SKM-1 (cell line): ENCODE measurements around the gene OR2B2.
"Not testable (repeated sequence)": the region's sequence is repeated elsewhere in the genome, so short reads cannot be mapped to it uniquely, and the experiment has no call there.

Source experiments
- DNase-seq: peaks from one replicate; lab custom pipeline; 2025; ENCODE audit not compliant: unreplicated experiment; lab: John Stamatoyannopoulos, UW

Gene OR2B2

DNA sequence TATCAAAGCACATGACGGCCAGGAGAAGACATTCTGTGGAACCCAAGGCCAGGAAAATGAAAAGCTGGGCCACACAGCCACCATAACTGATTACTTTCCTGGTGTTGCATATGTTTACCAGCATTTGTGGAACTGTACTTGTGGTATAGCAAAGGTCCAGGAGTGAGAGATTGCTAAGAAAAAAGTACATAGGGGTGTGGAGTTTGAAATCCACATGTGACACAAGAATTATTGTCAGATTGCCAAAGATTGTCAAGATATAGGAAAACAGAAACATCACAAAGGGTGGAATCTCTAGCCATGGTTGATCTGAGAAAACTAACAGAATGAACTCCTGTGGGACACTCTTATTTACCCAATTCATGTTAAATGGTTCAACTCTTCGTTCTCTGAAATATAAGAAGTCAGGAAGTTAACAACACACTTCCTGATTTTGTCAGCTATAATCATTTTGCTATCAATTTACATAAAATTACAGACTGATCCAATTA, at the start of gene OR2B2:
OR2B2 (minus strand) TSS at position 441 of the 491 bp plus-strand sequence; CDS start at position 364, 77 bp downstream.
- no peak for DNase-seq

DNA sequence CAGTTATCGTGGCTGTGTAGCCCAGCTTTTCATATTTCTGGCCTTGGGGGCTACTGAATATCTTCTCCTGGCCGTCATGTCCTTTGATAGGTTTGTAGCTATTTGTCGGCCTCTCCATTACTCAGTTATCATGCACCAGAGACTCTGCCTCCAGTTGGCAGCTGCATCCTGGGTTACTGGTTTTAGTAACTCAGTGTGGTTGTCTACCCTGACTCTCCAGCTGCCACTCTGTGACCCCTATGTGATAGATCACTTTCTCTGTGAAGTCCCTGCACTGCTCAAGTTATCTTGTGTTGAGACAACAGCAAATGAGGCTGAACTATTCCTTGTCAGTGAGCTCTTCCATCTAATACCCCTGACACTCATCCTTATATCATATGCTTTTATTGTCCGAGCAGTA, 45.3 kb upstream of the OR2B2 start:
- DNase-seq: no peak

DNA sequence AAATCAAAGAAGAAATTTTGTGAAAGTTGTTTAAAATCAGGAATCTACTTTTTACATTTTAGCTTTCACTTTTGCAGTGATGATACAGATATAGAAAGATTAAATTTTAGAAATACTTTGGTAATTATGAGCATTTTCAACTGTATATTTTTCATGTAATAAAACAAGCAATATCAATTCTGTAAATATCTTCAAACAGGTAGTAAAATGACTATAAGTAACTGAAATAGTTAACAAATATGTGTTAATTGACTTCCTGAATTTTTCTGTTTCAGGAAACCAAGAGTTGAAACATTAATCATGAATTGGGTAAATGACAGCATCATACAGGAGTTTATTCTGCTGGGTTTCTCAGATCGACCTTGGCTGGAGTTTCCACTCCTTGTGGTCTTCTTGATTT, 44.7 kb upstream of the OR2B2 start, which contains the start of gene OR2B6:
OR2B6 (plus strand) TSS at position 301 of the 400 bp plus-strand sequence; CDS start at position 301, 0 bp downstream.
- DNase-seq: no peak

DNA sequence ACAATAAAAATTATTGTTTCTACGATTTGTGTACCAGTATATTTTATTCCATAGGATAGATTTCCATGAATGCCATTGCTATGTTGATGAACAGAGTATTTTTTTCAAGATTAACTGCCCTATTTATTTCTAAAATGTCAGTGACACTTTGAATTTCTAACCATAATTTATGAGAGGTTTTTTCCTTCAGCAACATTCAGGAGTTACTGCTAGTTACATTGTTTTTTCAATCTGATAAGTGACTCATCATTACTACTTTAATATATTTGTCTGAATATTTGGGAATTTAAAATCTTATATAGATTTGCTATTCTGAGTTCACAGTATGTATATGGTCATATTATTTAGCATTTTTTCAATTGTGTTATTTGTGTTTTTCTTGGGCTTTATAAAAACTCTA, 38.8 kb upstream of the OR2B2 start:
- DNase-seq: no peak

DNA sequence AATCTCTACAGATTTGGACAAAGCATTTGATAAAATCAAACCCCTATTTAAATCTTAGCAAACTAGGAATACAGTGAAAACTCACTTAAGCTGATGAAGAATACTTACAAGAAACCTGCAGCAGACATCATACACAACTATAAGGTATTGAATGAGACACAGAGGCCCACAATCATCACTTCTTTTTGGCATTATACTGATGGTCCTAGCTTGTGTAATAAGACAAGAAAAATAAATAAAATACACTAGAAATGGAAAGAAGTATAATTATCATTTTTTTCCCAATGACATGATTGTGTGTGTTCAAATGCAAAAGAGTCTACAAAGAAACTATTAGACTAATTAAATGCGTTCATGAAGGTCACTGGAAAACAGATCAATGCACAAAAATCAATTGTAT, 36.0 kb upstream of the OR2B2 start:
- DNase-seq: no peak

DNA sequence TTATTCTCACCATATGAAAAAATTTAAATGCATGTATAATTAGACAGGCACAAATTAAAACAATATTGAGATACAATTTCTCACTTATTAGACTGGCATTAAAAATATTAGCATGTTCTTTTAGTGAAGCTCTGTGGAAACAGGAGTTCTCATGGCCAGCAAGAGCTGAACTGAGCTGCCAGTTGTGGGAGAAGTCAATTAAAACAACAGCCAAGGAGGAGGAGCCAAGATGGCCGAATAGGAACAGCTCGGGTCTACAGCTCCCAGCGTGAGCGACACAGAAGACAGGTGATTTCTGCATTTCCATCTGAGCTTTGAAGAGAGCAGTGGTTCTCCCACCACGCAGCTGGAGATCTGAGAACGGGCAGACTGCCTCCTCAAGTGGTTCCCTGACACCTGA, 30.9 kb upstream of the OR2B2 start:
- not testable (repeated sequence) for DNase-seq

DNA sequence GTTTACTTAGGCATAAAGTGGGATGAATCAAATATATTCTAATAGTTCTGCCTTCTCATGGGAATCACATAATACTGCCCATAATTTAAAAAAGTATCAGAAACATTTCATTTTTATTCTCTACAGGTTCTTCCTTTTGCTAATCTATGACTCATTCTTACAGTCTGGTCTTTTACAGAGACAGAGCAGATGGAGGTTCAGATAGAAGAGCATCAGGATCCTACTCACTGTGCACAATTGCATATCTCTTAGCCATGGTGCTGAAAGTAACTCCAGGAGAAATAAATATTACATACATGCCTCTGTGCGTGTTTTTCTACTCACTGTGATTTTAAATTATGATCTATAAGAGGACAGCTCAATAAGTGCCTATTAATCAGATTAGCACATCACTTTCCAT, 28.6 kb upstream of the OR2B2 start:
- no peak for DNase-seq

DNA sequence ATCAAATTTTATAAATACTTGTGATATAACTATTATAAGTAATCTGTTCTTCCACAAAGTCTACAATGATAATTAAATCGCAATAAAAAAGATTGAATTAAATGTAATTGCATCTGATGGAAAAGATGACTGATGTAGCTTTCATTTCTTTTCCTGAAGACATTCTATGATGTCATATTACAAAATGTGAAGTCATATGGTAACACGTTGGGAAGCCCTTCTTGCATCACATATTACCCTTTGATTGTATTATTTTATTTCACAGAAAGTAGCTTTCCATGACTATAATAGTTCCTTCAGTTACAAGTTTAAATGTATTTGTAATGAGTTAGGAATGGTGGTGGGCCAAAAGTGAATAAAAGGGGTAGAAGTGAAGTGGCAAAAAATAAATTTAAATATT, 19.0 kb upstream of the OR2B2 start:
- DNase-seq: no peak

DNA sequence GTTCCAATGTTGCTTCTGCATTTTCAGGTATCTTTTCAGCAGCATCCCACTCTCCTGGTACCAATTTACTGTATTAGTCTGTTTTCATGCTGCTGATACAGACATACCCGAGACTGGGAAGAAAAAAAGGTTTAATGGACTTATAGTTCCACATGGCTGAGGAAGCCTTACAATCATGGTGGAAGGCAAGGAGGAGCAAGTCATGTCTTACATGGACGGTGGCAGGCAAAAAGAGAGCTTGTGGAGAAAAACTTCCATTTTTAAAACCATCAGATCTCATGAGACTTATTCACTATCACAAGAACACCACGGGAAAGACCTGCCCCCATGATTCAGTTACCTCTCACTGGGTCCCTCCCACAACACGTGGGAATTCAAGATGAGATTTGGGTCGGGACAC, 17.7 kb upstream of the OR2B2 start:
- DNase-seq: not testable (repeated sequence)

DNA sequence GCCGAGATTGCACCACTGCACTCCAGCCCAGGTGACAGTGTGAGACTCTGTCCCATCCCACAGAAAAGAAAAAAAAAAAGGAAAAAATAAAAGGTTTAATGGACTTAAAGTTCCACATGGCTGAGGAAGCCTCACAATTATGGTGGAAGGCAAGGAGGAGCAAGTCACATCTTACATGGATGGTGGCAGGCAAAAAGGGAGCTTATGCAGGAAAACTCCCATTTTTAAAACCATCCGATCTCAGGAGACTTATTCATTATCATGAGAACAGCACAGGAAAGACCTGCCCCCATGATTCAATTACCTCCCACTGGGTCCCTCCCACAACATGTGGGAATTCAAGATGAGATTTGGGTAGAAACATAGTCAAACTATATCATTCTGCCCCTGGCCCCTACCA, 15.8 kb upstream of the OR2B2 start:
- not testable (repeated sequence) for DNase-seq

DNA sequence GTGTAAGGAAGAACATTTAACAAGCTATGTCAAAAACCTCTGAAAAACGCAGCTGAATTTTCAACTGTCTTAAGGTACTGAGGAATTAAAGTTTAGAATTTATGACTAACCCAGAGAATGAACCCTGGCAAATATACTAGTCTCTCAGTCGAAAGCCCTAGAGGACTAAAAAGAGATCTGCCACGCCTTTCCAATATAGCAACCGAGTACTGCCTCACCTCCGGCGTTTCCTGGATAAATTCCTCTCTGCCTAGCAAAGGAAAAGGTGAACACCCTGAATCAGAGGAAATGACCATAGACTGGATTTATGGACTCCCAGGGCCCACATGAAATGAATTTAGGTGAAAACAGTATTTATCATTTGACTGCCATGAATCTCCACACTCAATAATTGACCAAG, 12.0 kb upstream of the OR2B2 start:
- DNase-seq: no peak

DNA sequence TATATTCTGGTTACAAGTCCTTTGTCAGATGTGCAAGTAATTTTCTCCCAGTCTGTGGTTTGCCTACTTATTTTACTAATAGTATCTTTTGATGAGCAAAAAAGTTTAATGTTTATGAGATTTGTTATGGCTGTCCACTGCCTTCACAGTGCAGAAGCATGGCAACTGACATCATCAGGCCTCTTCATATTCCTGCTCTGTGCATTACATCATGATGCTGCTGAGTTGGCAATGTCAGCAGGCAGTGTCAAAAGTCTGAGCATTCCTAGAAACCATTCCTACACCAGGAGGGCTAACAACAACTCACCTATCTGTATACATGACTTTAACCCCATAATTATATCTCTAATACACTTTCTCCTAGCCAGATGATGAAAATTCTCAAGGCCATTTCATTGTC, 10.8 kb upstream of the OR2B2 start:
- no peak for DNase-seq

DNA sequence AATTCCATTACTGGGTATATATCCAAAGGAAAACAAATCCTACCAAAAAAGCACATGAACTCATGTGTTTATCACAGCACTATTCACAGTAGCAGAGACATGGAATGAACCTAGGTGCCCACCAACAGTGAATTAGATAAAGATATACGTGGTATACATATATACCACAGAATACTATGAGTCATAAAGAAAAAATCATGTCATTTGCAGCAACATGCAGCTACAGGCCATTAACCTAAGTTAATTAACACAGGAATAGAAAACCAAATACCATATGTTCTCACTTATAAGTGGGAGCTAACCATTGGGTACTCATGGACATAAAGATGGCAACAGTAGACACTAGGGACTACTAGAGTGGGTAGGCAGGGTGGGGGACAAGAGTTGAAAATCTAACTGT, 4.2 kb downstream of the OR2B2 start:
- DNase-seq: no peak

DNA sequence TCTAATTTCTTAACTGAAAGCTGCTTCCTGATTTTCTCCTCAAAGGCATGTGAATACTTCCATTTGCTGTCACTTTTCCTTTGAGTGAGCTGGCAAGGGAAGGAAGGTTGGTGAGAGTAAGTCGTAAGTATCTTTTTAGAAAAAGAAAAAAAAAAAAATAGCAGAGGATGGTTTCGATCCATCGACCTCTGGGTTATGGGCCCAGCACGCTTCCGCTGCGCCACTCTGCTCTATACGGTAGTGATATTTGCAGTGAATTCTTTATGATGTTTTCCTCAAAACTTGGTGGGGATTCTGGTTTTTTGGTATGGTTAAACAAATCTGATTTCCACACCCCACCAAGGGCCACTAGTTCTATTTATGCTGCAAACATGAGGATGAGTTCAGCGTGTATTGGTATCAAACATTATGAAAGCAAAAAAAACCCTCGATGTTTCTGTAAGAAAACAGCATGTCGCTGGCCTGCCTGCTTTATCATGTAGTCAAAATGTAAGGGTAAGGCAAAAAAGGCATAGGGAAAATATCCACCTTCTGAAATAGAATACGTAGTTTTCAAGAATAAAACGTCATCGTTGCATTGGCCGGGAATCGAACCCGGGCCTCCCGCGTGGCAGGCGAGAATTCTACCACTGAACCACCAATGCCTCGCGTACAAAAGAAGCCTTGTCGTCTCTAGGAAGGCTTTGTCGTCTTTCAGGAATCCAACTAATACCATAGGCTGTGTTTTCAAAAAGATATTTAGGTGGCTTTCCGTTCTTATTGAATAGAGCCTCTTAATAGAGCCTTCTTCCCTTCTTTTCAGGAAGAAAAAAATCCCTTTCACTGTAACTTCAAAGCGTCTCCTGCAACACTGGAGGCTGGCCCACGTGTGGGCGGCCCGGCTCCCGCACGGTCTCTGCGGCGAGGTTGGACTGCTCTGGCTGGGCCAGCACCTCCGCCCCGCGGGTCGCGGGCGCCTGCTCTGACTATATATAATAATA, 9.6 kb downstream of the OR2B2 start:
- peak; percentile 79 for DNase-seq

DNA sequence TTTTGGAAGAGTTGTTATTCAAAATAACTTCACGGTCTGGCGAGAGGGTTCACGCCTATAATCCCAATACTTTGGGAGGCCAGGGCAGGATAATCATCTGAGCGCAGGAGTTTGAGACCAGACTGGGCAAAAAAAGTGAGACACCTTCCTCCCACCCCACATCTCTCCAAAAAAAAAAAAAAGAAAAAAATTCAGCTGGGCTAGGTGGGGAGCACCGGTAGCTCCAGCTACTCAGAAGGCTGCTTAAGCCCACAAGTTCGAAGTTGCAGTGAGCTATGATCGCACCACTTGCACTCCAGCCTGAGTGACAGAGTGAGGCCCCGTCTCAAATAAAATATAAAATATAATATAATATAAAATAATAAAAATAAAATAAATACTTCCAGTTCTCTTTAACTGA, 10.4 kb downstream of the OR2B2 start:
- DNase-seq: no peak

DNA sequence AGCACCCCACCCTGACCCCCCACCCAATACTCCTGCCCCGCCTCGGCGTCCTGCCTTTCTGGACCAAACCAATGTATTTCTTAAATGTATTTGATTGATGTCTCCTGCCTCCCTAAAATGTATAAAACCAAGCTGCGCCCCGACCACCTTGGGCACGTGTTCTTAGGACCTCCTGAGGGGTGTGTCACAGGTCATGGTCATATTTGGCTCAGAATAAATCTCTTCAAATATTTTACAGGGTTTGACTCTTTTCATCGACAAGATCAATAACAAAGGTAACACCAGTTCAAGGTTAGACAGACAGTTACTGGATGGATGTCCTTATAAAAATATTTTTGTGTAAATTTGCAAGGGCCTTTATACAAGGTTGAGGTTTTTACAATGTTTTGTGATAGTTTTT, 12.0 kb downstream of the OR2B2 start:
- not testable (repeated sequence) for DNase-seq

DNA sequence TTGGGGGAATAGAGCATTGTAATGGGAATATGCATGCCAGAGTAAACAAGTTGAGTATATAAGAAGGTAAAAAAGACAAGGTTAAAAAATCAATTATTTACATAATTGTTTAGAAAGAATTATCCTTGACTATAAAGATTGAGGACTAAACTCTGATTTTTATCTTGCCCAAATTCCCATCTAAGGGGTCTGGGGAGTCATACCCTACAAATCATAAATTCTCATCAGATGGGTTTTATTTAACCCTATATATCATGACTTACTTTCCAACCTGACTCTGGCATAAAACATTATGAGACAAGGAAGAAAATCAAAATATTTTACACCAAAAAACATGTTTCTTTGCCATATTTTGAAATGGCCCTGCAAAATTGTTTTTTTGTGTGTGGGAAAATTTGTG, 12.7 kb downstream of the OR2B2 start:
- no peak for DNase-seq

DNA sequence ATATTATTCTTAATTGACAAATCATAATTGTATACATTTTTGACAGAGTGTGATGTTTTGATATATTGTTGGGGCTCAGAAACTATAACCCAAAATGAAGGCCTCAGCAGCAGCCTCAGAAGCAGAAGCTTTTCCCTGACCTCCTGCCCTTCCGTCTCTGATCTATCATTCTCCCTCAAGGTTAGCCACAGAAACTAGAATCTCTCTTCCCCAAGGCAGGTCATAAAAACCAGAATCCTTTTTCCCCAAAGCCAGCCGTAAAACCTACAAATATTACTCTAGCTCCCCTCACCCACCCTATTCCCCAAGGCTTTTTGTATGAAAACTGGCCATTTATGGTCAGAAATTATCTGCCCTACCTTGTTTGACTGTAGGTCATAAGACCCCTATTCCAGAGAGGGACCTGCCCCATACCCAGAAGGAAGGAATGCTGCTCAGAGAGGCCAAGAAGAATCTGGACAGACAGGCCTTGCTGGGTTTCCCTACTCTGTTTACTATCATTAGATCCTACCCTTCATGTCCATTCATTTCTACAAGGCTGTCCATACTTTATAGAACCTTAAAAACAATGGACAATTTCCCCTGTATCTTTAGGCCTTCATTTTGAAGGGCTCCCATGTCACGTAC, 14.5 kb downstream of the OR2B2 start:
- no peak for DNase-seq

DNA sequence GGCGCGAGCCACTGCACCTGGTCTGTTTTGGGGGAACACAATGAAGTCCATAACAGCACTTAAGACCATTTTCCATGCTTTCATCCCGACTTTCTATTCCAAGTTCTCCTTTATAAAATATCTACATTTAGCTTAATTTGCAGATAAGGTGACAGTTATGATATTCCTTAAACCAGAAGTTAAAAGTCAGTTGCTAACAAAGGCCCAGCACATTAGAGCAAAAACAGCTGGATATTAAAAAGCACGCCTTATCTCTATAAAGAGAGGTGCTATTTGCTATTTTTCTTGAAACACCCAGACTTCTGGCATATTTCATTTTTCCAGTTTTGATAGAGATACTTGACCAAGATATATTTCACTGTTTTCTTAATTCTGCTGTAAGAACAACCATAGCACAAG, 15.8 kb downstream of the OR2B2 start:
- no peak for DNase-seq

DNA sequence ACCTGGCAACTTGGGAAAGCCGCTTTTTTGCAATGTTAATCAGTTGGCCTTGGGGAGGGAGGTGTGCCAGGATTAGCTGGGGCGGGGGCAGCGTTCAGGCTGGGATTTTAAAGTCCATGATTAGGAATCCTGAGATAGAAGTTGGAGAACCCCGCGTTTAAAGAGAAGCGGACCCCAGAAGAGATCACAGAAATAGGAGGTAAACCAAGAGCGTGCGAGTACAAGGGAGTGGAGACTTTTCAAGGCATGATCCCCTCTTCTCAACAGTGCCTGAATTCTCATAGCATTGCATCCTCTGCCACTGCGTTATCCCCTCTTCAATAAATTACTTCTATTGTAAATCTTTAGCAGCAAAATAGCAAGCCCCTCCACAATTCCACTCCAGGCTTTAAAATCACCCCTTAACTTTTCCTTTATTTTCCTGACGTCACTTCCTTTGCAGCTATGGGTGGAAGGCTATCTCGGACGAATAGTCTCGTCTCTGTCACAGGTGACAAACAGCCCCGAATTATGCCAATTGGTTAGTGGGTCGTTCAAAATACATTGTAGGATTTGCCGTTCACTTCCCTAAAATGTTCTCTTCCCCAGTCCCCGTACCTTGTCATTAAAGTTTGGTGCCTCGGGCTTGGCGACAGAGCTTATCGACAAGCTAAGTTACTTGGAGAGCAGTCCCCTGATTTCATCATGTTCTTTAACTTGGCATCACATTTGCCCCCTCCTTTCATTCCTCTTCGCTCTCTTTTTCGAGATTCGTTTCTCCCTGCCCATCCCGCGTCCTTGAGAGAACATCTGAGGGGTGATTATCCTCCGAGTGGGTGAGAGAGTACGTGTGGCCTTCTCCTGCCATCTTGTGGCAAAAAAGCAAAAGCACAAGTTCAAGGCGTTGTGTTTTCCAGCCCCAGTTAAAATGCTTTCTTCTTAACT, 17.1 kb downstream of the OR2B2 start:
- DNase-seq: peak; percentile 82
